ENCODE data around the gene CLEC11A.

The CLEC11A gene

DNA sequence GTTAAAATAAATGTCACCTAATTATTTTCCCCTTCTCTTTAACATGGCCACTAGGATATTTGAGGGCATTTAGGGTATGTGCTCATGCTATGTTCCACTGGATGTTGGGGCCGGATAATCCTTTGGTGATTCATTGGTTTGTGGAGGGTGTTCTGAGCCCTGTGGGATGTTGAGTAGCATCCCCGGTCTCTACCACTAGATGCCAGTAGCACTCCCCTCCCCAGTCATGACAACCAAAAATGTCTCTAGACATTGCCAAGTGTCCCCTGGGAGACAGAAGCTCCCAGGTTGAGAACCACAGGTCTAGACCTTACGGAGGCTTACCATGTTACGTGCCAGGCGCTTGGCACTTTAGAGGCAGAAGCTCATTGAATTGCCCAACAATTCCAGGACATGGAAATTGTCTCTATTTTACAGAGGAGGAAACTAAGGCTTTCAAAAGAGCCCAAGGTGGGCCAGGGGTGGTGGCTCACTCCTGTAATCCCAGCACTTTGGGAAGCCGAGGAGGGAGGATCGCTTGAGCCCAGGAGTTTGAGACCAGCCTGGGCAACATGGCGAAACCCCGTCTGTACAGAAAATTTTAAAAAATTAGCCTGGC is 17.6 kb upstream of the CLEC11A start:
- DNase-seq (ENCODE audit: low read depth), result peak; percentile 49

DNA sequence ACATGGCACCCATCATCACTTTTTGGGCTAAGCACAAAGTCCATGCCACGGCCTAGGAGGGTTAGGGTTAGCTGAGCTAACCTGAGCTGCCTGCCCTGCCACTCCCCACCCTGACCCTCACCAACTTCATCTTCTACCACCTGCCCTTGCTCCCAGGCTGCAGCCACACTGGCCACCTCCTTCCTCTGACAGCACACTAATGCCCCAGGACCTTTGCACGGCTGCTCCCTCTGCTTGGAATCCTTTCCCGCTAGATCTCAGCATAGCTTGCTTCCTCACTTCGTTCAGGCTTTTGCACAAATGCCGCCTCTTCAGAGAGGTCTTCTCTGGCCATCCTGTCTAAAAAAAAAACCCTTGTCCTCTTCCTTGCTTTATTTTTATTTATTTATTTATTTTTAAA is 16.8 kb upstream of the CLEC11A start:
- no peak for DNase-seq (ENCODE audit: low read depth)

DNA sequence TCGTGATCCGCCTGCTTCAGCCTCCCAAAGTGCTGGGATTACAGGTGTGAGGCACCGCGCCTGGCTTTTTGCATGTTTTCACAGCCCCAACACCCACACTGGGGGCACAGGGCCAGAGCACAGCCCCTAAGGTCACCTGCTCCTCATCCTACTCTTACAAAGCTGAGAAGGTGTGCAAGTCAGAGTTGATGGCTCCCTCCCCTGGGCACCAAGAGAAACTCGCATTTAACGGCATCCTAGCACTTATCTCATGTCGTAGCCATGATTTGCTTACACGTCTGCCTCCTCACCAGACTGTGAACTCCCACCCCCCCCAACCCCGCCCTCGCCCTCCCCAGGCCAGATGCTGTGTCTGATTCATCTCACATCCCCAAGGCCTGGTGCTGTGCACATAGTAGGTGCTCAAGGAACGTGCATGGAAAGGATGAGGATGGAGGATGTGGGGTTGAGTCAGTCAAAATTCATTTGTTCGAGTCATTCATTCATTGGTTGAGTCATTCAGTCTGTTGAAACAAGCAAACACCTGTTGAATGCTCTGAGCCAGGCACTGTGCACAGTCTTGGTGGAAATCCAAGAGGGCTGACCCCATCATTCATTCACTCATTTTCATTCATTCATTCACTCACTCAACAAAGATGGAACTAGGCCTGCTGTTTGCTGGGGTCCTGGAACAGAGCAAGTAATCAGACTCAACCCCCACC is 14.8 kb upstream of the CLEC11A start:
- DNase-seq (ENCODE audit: low read depth), result no peak

DNA sequence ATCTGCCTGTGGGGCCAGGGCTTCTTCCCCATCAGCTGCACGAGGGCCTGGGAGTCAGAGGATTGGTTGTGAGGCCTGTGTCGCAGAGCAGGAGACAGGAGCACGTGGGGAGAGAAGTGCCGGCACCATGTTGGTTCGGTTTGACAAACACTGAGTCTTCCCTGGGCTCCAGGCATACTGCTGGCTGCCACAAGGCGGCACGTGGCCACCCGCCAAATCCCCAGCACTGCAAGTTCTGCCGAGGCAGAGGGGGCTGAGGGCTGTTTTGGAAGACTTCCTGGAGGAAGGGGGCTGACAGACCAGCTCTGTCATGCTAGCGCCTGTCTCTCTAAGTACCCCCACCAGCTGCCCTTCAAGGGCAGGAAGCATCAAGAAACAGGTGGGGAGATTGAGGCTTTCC is 13.1 kb upstream of the CLEC11A start:
- no peak for DNase-seq (ENCODE audit: low read depth)

DNA sequence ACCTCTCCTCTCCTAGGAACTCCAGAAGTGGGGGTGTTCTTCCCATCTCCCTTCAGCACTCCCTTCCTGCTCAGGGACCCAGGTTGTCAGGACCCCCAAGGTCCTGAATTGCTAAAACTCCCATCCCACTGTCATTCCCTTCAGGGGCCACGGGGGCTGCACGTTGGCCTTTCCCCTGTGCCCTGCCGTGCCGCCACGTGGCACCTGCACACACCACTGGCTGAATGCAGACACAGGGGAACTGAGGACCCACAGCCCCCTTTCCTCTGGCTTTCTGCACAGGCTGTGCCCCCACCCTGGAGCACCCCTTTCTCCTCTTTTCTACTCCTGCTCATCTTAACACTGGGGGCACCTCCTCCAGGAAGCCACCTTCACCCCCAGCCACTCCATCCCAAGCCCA is 12.6 kb upstream of the CLEC11A start:
- DNase-seq (ENCODE audit: low read depth), result no peak

DNA sequence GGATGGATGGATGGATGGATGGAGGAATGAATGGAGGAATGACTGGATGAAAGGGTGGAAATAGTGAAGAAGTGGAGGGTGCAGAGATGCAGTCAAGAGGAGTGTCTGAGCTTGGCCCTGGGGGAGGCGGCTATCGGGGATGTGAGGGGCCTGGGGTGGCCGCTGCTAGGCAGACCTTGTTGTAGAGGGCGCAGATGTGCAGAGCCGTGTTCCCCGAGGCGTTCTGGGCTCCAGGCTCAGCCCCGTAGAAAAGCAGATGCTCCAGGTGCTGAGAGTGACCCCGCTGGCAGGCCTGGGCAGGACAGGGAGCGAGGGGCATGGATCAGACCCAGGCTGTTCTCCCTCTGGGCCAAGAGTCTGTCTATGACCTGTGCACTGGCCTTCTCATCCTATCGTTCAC is 12.0 kb upstream of the CLEC11A start:
- DNase-seq (ENCODE audit: low read depth), result no peak

DNA sequence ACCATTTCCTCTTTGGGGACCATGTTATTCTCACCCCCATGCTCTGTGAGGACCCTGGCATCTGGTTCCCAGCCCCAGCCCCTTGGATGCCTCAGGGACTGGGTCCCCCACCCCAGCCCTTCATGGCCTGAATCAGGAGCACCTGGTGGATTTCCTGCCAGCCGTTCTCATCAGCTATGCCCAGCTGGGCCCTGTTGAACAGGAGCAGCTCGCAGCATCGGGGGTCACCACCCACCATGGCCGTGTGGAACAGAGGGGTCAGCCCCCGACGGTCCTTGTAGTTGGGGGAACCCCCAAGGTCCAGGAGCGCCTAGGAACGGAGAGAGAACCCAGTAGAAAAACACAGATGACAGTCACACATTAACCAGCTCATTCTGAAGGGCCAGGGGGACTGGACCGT is 11.4 kb upstream of the CLEC11A start:
- DNase-seq (ENCODE audit: low read depth), result no peak

DNA sequence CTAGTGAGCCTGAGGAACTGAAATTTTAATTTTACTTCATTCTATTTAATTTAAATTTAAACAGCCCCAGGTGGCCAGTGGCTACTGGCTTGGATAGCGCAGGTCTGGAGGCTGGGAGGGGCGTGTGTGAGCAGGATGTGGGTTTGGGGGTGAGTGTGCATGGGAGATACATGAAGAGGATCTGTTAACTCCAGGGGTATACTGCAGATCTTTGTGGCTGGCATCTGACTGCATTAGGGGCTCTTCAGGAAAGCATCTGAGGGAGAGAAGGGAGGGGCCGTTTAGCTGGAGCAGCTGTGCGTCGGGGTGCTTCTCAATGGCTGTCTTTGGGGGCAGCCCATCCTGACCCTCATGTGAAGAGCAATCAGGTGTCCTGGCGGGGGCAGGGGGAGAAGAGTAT is 10.3 kb upstream of the CLEC11A start:
- no peak for DNase-seq (ENCODE audit: low read depth)

DNA sequence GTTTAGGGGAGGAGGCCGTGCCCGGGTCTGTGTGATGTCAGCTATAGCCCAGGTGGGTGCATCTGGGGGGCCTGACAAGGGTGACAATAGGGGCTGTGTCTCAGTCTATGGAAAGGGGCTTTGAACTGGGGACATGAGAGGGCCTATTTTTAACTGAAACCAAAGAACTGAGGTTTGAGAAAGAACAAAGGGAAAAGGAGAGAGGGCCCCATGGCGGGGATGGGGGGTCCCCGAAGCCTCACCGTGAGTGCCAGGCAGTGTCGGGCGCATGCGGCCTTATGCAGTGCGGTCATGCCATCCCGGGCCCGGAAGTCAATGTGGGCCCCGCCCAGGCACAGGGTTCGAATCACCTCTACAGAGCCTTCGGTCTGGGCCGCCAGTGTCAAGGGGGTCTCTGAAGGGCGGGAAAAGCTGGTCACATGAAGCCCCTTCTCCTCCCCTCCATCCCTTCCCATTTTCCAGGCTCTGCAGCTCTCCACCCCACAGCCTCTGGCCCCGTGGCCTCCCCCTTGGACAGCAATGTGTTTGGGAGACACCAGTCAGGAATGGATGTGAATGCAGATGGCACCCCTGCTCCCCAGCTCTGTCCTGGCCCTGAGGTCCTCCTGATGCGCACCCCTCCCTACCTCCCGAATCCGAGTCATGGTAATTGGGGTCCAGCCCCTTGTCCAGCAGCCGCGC is 9.5 kb upstream of the CLEC11A start:
- DNase-seq (ENCODE audit: low read depth), result no peak

DNA sequence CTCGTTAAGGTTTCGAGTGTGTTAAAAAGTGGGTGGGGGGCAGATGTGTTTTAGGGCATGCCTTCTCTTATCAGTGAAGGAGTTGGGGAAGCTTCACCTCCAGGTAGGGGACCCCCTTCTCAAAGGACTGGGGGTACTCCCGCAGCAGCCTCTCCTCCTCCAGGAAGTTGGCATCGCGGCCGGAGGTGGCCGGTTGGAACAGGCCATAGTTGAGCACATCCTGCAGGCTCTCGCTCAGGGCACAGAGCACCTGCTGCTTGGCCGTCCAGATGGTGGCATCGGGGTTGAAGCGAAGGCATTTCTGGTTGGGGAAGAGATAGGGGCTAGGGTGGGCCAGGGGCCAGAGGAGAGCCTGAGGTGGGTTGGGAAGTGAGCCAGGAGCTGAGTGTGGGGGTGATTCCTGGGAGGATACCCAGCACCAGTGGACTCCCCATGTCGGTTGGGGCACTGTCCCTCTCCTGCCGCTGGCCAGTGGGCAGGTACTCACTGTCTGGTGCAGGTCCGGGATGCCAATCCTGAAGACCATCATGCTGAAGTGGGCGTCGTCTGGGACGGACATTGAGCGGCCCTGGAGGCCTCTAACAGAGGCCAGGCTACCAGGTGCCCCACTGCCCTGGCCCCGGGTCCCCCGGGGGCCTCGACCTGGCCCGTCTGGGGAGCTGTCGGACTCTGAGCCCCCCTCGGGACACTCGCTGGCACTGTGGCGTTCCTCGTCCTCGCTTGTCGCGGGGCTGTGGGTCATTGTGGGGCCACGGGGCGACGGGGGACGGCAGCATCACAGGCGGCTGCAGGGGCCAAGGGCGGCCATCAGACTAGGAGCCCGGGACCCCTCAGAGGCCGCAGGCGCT is 6.8 kb upstream of the CLEC11A start:
- no peak for DNase-seq (ENCODE audit: low read depth)

DNA sequence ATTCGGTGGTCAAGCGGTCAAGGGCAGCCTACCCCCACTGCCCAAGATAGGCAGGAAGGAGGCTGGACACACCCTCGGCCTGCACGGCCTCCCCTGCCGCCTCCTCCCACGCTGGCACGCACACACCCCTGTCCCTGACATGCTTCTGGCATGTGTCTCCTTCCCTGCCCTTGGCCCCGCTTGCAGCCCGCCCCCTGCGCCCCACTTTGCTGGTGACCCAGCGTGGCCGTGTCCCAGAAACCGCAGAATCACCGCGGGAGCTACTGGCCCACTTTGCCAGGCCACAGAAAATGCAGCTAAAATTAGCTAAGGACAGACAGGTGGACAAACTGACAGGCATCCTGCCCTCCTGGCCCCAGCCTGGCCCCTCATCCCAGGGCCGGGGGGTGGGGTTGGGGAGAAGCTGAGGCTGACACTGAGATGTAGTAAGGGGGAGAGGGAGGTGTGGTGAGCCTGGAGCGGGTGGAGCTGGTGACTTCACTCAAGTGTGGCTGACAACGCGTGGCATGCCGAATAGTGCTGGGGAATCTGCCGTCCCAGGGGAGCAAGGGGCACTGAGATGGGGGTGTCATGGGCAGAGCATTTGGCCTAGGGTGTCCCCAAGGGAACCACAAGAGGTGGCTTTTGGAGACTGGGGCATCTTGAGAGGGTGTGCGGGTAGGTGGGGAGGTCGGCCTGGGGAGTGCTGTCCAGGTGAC is 6.0 kb upstream of the CLEC11A start:
- no peak for DNase-seq (ENCODE audit: low read depth)

DNA sequence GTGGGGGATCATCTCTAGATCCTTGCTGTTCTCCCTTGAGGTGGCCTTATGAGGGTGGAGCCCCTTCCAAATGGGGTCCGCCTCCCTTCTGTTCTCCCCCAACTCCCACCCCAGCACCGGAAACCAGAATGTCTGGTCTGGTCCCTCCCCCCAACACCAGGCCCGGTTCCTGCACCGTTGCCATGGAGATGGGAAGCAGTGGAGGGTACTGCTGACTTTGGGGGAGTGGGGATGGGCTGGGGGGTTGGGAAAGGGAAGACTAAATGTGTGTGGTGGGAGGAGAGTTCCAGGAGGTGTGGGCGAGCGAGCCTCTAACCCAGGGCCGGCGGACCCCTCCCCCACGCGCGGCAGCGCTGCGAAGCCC is 5.3 kb upstream of the CLEC11A start:
- no peak for DNase-seq (ENCODE audit: low read depth)

DNA sequence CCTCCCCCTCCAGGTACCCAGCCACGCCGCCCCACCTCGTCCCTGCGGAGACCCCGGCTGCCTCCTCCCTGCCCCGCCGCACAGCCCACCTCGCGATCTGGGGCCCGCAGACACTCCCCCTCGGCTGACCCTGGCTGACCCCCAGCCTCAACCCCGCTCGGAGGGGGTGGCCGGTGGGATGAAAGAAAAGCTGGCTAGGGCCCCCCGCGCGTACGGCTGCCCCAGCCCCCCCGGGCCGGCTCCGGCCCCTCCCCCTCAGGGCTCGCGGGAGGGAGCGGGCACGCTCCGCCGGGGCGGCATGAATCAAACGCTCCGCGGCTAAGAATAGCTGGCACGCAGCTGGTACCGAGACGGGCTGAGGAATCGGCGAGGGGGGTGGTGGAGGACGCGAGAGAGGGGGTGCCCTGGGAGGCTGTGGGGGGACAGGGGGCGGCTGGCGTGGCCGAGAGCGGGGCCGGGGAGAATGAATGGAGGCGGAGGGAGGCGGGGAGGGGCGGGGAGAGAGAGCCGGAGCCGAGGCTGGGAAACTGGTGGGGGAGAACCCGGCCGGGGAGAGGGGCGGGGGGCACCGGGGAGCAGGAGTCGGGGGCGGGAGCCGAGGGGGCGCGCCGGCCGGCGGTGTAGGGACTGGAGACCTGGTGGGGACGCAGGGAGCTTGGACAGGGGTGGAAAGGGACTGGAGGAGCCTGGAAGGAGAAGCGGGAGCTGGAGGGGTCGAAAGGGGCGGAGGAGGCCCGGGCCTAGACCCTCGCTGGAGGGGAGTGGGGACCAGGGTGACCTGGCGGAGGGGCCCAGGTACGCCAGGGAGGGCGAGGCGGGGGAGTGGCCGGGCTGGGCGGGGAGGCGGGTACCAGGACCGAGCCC is 4.7 kb upstream of the CLEC11A start:
- no peak for DNase-seq (ENCODE audit: low read depth)

DNA sequence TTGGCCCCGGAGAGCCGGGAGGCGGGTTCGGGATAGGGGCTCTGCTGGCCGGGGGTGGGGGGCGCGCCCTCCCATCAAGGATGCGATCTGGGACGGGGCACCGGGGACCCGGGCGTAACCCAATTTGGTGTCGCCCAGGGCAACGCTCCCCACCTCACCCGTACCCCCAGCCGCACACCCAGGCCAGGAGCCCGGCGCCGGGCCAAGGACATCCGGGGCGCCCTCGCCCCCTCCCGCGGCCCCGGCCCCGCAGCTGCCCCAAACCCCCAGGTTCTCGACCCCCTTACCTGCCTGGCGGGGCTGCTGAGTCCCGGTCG is 4.1 kb upstream of the CLEC11A start:
- no peak for DNase-seq (ENCODE audit: low read depth)

DNA sequence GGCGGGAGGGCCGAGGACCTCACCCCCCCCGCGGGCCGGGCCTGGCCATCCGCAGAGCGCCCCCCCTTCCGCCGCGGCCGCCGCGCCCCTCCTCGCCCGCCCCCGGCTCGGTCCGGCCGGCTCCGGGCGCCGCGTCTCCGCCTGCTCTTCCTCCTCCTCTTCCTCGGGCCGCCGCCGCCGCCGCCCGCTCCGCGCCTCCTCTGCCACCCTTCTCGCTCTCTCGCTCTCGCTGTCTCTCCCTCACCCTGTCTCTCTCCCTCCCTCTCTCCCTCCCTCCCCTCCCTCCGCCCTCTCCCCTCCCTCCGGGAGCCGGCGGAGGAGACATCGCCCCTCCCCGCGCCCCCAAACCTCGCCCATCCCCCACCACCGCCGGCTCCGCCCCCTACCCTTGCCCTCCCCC is 3.6 kb upstream of the CLEC11A start, which contains the start of gene SHANK1:
TSS of gene SHANK1 (minus strand) at position 237 of the 400 bp plus-strand sequence. CDS start 2,883 bp downstream, outside the sequence.
- no peak for DNase-seq (ENCODE audit: low read depth)

DNA sequence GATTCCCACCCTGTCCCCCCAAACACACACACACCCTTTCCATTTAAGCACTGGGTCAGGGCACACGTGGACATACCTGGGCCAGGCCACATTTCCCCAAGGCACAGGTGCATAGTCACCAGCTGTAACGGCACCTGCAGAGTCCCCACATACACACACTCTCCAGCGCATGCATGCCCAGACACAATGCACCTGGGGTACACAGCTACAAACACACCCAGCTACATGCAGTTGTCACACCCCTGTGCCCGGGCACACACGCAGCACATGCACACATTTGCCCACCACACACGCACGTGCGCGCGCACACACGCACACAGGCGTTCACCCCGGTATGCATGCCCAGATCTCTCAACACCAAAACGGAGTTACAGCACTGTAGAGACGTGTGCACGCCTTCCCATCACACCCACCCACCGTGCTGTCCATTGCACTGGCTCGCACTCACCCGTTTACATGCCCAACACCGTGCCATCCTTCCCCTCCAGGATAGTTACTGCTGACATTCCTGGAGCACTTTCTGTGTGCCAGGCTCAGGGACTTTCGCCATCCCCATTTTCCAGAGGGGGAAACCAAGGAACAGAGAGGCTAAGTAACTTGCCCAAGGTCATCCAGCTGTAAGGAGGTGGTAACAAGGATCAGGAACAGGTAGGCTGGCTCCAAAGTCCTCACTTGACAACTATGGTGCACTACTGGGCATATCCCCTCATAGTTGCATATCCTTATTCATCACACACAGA is 2.8 kb upstream of the CLEC11A start:
- DNase-seq (ENCODE audit: low read depth), result no peak

DNA sequence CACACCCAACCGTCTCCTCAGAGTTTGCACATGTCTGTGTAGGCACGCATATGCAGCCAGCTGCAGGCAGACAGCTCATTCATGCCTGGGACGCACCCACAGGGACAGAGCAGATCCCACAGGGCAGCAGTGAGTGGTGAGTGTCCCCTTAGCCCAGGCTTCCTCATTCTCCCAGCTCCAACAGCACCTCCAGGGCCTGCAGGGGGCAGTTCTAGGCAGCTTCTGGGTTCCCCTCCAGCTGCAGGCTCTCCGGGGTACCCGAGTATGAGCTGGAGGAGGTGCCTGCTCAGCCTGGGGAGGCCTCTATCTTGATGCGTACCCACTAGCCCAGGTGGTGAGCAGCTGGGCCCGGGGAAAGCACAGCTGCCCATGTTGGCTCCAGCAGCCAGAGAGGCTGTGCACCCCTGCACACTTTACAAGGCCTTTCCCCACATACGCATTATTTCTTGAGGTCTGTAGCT is 2.2 kb upstream of the CLEC11A start:
- peak; percentile 64 for DNase-seq (ENCODE audit: low read depth)

DNA sequence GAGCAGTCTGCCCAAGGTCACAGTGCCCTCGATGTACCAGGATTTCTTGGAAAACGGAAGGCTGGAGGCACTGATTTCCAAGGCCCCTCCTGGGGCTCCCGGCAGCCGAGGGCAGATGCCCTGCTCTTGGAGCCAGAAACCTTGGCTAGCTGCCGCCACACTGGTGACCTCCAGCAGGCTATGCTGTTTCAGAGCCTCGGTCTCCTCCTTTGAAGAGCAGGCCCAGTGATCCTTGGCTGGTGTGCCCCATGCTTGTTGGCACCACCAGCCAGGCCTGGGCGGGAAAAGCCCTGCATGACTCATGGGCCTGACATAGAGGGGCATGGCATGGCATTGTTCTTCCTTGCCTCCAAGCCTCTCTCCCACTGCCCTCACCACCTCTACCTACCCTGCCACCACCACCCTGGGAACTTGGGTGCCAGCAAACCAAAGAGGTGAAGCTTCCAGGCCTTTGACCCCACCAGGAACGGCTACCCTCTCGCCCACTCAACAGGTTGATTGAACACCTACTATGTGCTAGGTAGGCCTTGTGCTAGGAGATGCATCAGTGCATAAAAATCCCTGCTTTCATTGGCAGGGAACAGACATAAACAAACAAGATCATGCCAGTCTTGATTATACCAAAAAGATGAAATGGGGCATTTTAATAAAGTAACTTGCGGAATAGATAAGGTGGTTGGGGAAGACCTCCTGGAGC is 1.6 kb upstream of the CLEC11A start:
- DNase-seq (ENCODE audit: low read depth), result no peak

DNA sequence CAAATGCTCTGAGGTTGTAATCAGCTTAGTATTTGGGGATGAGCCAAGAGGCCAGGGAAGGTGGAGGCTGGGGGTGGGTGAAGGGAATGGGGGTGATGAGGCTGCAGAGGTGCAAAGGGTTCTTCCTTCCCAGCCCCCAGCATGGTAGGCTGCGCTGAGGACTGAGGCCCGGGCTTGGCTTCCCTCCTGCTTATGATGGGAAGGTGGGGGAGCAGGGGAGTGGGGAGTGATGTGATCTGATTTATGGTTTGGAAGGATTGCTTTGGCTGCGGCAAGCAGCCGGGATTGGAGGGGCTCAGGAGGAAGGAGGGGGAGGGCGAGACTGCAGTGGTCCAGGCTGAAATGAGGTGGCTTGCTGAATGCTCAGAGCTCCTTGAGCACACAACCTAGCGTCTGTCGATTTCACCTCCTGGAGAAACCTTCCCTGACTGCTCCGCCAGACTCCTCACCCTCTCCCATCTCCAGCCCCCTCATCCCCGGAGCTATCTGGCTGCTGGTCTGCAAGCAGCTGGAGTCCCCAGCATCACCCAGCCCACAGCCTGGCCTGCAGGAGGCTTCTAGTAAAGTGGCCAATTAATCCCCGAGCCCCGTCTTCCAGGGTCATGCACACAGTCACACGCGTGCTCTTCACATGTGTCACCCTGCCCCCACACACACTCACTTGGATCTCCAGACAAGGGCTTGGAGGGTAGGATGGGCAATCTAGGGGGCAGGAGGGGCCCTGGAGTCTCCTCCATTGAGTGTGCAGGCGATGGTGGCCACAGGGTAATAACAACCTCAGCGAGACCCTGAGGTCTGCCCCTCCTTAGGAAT is 757 bp upstream of the CLEC11A start:
- DNase-seq (ENCODE audit: low read depth), result no peak
